Endodermal cell (in vitro differentiated cells): ENCODE measurements around the gene BUD23. TPM values are rescaled to one million over a fixed set of nuclear protein-coding genes. Genes with fewer than 3 reads are reported as not detected.

Experiments
- DNase-seq: peaks from one replicate; pipeline ENCODE4 v3.0.0-alpha.2; 2017
- H3K27ac ChIP-seq: 2 replicates; pipeline ENCODE4 v1.5.1; 2013; ENCODE audit warnings: mild to moderate bottlenecking, low read depth, low read length, moderate library complexity
- H3K27me3 ChIP-seq: 2 replicates; pipeline ENCODE4 v1.6.1; 2013; ENCODE audit warnings: mild to moderate bottlenecking, low read length, moderate library complexity; ENCODE audit not compliant: insufficient read depth, control insufficient read depth, poor library complexity, severe bottlenecking
- H3K36me3 ChIP-seq: 2 replicates; pipeline ENCODE4 v1.7.0; 2013; ENCODE audit warnings: mild to moderate bottlenecking, low read length, moderate library complexity; ENCODE audit not compliant: control insufficient read depth, insufficient read depth
- H3K4me1 ChIP-seq: one replicate; pipeline ENCODE4 v1.7.0; 2013; ENCODE audit warnings: low read length; ENCODE audit not compliant: control insufficient read depth, insufficient read depth
- H3K4me3 ChIP-seq: 2 replicates; pipeline ENCODE4 v1.5.1; 2013; ENCODE audit warnings: mild to moderate bottlenecking, low read length, moderate library complexity
- H3K9ac ChIP-seq: 2 replicates; pipeline ENCODE4 v1.6.1; 2013; ENCODE audit warnings: mild to moderate bottlenecking, low read length, moderate library complexity; ENCODE audit not compliant: poor library complexity, severe bottlenecking; ENCODE audit errors: extremely low read depth
- H3K9me3 ChIP-seq: 2 replicates; pipeline ENCODE4 v1.6.1; 2013; ENCODE audit warnings: mild to moderate bottlenecking, low read length, moderate library complexity; ENCODE audit not compliant: control insufficient read depth
- H3K27ac Mint-ChIP-seq: 2 replicates; pipeline ENCODE4 v1.8.0; 2020; ENCODE audit warnings: mixed read lengths
- H3K27me3 Mint-ChIP-seq: 2 replicates; pipeline ENCODE4 v1.8.0; 2021; ENCODE audit warnings: mild to moderate bottlenecking, mixed read lengths; ENCODE audit not compliant: insufficient read depth
- H3K36me3 Mint-ChIP-seq: 2 replicates; pipeline ENCODE4 v1.8.0; 2020; ENCODE audit warnings: low read depth, mixed read lengths
- H3K4me1 Mint-ChIP-seq: 2 replicates; pipeline ENCODE4 v1.8.0; 2020; ENCODE audit warnings: mixed read lengths
- H3K4me3 Mint-ChIP-seq: 2 replicates; pipeline ENCODE4 v1.8.0; 2020; ENCODE audit warnings: mild to moderate bottlenecking, moderate library complexity, mixed read lengths
- H3K9me3 Mint-ChIP-seq: 2 replicates; pipeline ENCODE4 v1.8.0; 2020; ENCODE audit warnings: mild to moderate bottlenecking, mixed read lengths
- CTCF ChIP-seq: fragments of 200-600 bp; sonication (generic); conservative IDR thresholded peaks from 2 replicates; pipeline ENCODE4 v1.5.0; 2021; ENCODE audit warnings: antibody characterized with exemption, mild to moderate bottlenecking
- WGBS, 2 experiments: methylation state at CpG; one replicate each; pipeline versions ENCODE4 v1.1.5 to v1.1.7; 2013; ENCODE audit warnings: missing lambda C conversion rate in 2 of 2, mixed read lengths in 1 of 2; ENCODE audit not compliant: insufficient coverage in 1 of 2, insufficient read length in 1 of 2; 5-methylcytosine and 5-hydroxymethylcytosine counted together
- total RNA-seq, 2 donors: library from RNA; stranded (reverse); fragmentation: NEBNext Ultra II Directional in 1 of 2; extraction: Animal tissue kit (Norgen Biotek cat#: 25700) in 1 of 2; gene quantifications; 2 replicates in 1 of 2; 3 replicates in 1 of 2; pipeline ENCODE4 v1.2.1, GENCODE V29; 2021

Gene BUD23
- total RNA-seq, 2 donors from 2014 or later: 62.2 to 67.2 TPM

GRCh38 chr7:73680501-73680900 lies 2.9 kb upstream of the BUD23 start:
- H3K4me1 Mint-ChIP-seq: peaks cover 21% of the 10 kb centered on the region
- peaks cover 22% of the 10 kb centered on the region for H3K36me3 Mint-ChIP-seq
- H3K27me3 Mint-ChIP-seq: no peaks in the 10 kb centered on the region
- H3K4me3 Mint-ChIP-seq: peak overlapping the region; percentile 94
- H3K9me3 Mint-ChIP-seq: no peaks in the 10 kb centered on the region
- Histone ChIP-seq H3K27ac (no peak overlapping the region), H3K4me1 (peaks cover 4% of the 10 kb centered on the region), H3K36me3 (peaks cover 8% of the 10 kb centered on the region), H3K27me3 (no peaks in the 10 kb centered on the region), H3K9me3 (no peaks in the 10 kb centered on the region), H3K4me3 (peak overlapping the region; percentile 97), H3K9ac (no peak overlapping the region)
- WGBS, 2 experiments: 85 to 94% methylated on average over 6 to 7 of the region's 7 CpGs
- DNase-seq: no peak
- peak overlapping the region; percentile 44 for H3K27ac Mint-ChIP-seq
- no peak for TF ChIP-seq CTCF

- WGBS, 2 experiments: 59 to 78% methylated on average over 3 to 8 of the region's 8 CpGs
- Mint-ChIP-seq H3K36me3 (peaks cover 23% of the 10 kb centered on the region), H3K4me1 (peaks cover 21% of the 10 kb centered on the region), H3K9me3 (no peaks in the 10 kb centered on the region), H3K27me3 (no peaks in the 10 kb centered on the region), H3K4me3 (peak overlapping the region; percentile 94), H3K27ac (peak overlapping the region; percentile 30)
- no peak for TF ChIP-seq CTCF
- Histone ChIP-seq H3K9me3 (no peaks in the 10 kb centered on the region), H3K4me1 (peaks cover 4% of the 10 kb centered on the region), H3K27ac (no peak overlapping the region), H3K27me3 (no peaks in the 10 kb centered on the region), H3K36me3 (peaks cover 9% of the 10 kb centered on the region), H3K9ac (no peak overlapping the region), H3K4me3 (peak overlapping the region; percentile 97)
- no peak for DNase-seq
These were observed 2.4 kb upstream of the BUD23 start for GRCh38 chr7:73681031-73681430.

GRCh38 chr7:73682745-73683055 lies 697 bp upstream of the BUD23 start:
- peaks cover 21% of the 10 kb centered on the region for H3K4me1 Mint-ChIP-seq
- H3K27ac ChIP-seq: peak overlapping the region; percentile 68
- peaks cover 26% of the 10 kb centered on the region for H3K36me3 ChIP-seq
- no peaks in the 10 kb centered on the region for H3K9me3 Mint-ChIP-seq
- no peaks in the 10 kb centered on the region for H3K27me3 Mint-ChIP-seq
- H3K27ac Mint-ChIP-seq: peak overlapping the region; percentile 78
- peak; percentile 60 for DNase-seq
- H3K4me3 Mint-ChIP-seq: peak overlapping the region; percentile 94
- no peaks in the 10 kb centered on the region for H3K9me3 ChIP-seq
- peaks cover 31% of the 10 kb centered on the region for H3K36me3 Mint-ChIP-seq
- WGBS, 2 experiments: 0 to 1% methylated on average over 28 to 33 of the region's 33 CpGs
- peaks cover 4% of the 10 kb centered on the region for H3K4me1 ChIP-seq
- peak overlapping the region; percentile 97 for H3K4me3 ChIP-seq
- H3K9ac ChIP-seq: peak overlapping the region; percentile 92
- no peak for TF ChIP-seq CTCF
- H3K27me3 ChIP-seq: no peaks in the 10 kb centered on the region
